ENCODE measurements around the gene TPM3. TPM values are rescaled to one million over a fixed set of nuclear protein-coding genes. Genes with fewer than 3 reads are reported as not detected.

TPM3 gene
- total RNA-seq, 2 experiments from 2014 or later: 235 to 420 TPM

DNA sequence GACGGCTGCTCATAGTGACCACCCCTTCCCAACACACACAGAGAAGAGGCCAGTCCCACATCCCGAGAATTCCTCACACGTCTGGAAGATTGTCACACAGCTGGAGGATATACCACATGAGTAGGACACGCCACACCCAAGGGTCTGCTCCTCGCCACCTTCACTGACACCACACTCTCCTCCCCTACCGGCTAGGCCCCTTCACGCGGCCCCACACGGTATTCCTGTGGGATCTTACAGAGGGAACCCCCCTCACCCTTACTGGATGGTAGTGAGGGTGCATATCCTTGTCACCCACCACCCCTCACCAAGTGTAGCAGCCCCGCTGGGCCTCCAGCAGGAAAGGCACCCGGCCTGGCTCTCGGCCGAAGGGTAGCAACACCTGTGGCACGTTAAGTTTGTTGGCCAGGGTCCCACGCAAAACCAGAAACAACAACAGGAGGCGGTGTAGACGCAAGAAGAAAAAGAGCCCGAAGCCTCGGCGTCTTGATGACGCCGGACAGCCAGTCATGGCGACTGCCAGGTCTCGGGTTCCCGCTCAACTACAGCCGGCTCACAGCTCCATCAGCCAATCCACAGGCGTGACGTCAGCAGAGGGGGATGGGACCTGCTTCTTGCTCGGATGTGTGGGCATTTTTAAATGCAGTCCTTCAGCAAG lies 37.2 kb downstream of the TPM3 start, which contains the start of gene NUP210L:
Gene NUP210L, minus strand, starts transcription at position 540 of the 658 bp plus-strand sequence.
- no peak for TF ChIP-seq EZH2phosphoT487 (IDR thresholded peaks at IDR 0.05; ENCODE audit: borderline replicate concordance, low read depth, low read length)
- TF ChIP-seq, protein P1, sequence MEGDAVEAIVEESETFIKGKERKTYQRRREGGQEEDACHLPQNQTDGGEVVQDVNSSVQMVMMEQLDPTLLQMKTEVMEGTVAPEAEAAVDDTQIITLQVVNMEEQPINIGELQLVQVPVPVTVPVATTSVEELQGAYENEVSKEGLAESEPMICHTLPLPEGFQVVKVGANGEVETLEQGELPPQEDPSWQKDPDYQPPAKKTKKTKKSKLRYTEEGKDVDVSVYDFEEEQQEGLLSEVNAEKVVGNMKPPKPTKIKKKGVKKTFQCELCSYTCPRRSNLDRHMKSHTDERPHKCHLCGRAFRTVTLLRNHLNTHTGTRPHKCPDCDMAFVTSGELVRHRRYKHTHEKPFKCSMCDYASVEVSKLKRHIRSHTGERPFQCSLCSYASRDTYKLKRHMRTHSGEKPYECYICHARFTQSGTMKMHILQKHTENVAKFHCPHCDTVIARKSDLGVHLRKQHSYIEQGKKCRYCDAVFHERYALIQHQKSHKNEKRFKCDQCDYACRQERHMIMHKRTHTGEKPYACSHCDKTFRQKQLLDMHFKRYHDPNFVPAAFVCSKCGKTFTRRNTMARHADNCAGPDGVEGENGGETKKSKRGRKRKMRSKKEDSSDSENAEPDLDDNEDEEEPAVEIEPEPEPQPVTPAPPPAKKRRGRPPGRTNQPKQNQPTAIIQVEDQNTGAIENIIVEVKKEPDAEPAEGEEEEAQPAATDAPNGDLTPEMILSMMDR (conservative IDR thresholded peaks at IDR 0.05; ENCODE audit: low read length): no peak
- peaks cover 54% of the 10 kb centered on the region for H3K36me3 ChIP-seq (ENCODE audit: insufficient read depth, low read length)
- intact Hi-C loops (cut with micrococcal nuclease; ENCODE audit: unreplicated experiment): no loop called here
- no peaks in the 10 kb centered on the region for H3K9me2 ChIP-seq (ENCODE audit: insufficient read depth, low read length)
- H3K9me3 ChIP-seq (ENCODE audit: low read length): peaks cover 4% of the 10 kb centered on the region; the same call in 1 of the 2 replicates
- ChIA-PET CTCF (ENCODE audit: unreplicated experiment) (interaction anchor here (0.6 kb wide), 1 partner anchor 22 kb away, joined by 3 read pairs; no protein-coding TSS in a partner anchor), POLR2A (interaction anchor here (0.5 kb wide), 1 partner anchor 130 kb away, joined by 5 read pairs; no protein-coding TSS in a partner anchor)
- H2AFZ ChIP-seq (ENCODE audit: low read length): no peak within 1 kb of the TSS
- no TSS peak for BruUV-seq (replicated peaks)
- H3K4me1 ChIP-seq (ENCODE audit: insufficient read depth, low read length, poor library complexity, severe bottlenecking): peaks cover 24% of the 10 kb centered on the region
- DNase-seq (ENCODE audit: low spot score): no peak
- H3K79me2 ChIP-seq (ENCODE audit: insufficient read depth, low read depth, low read length): no peaks in the 10 kb centered on the region
- no peak within 1 kb of the TSS for H3K4me3 ChIP-seq (ENCODE audit: low read depth, low read length, poor library complexity, severe bottlenecking)
- no peak within 1 kb of the TSS for H3K4me2 ChIP-seq (ENCODE audit: low read length)
- no peak within 1 kb of the TSS for H3K27ac ChIP-seq (ENCODE audit: low read depth, low read length, poor library complexity, severe bottlenecking)
- H4K20me1 ChIP-seq (ENCODE audit: insufficient read depth, low read length): no peaks in the 10 kb centered on the region

DNA sequence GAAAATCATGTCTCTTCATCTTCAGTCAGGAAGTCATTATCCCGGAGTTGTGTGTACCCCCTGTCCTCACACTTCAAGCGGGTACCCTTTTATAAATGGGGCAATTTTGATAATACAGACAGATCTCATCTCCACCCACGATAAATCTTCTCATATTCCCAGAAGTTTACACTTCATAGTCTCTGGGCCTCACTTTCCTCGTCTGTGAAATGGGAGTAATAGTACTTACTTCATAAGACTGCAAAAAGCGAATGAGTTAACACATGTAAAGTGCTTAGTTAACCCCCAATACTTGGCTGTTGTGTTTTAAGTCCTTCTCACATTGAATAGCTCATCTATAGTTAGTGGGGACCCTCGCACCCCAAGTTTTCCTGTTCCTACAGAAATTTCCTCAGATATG lies 37.8 kb downstream of the TPM3 start:
- Histone ChIP-seq H3K79me2 (ENCODE audit: insufficient read depth, low read depth, low read length) (no peaks in the 10 kb centered on the region), H3K27ac (ENCODE audit: low read depth, low read length, poor library complexity, severe bottlenecking) (no peak overlapping the region), H3K9me3 (ENCODE audit: low read length) (no peaks in the 10 kb centered on the region), H2AFZ (ENCODE audit: low read length) (no peak overlapping the region), H4K20me1 (ENCODE audit: insufficient read depth, low read length) (no peaks in the 10 kb centered on the region), H3K4me3 (ENCODE audit: low read depth, low read length, poor library complexity, severe bottlenecking) (no peak overlapping the region), H3K36me3 (ENCODE audit: insufficient read depth, low read length) (peaks cover 48% of the 10 kb centered on the region), H3K4me1 (ENCODE audit: insufficient read depth, low read length, poor library complexity, severe bottlenecking) (peaks cover 18% of the 10 kb centered on the region), H3K4me2 (ENCODE audit: low read length) (no peak overlapping the region), H3K9me2 (ENCODE audit: insufficient read depth, low read length) (no peaks in the 10 kb centered on the region)
- no peak for TF ChIP-seq EZH2phosphoT487 (IDR thresholded peaks at IDR 0.05; ENCODE audit: borderline replicate concordance, low read depth, low read length)
- TF ChIP-seq, protein P1 (conservative IDR thresholded peaks at IDR 0.05; ENCODE audit: low read length): no peak
- intact Hi-C loops (cut with micrococcal nuclease; ENCODE audit: unreplicated experiment): no loop called here
- no peak for DNase-seq (ENCODE audit: low spot score)
- POLR2A ChIA-PET: no interaction called here
- no TSS peak for BruUV-seq (replicated peaks)
- CTCF ChIA-PET (ENCODE audit: unreplicated experiment): interaction anchor here (0.5 kb wide), 1 partner anchor 144 kb away, joined by 5 read pairs; no protein-coding TSS in a partner anchor

DNA sequence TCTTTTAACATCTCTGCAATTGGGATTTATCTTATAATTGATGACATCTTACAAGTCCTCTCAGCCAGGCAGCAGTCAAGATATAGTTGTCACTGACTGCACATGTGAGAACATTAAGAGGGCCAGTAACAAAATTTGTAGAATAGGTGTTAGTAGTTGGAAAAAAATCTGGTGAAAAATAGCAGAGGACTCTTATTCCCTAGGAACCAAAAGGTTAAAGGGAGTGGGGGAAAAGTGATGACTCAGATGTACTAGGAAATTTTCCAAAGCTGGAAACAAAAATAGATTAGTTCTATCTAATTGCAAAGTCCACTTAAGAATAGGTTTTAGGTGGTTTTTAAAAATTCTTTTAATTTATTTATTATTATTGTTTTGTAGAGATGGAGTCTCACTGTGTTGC lies 40.6 kb downstream of the TPM3 start:
- H3K9me3 ChIP-seq (ENCODE audit: low read length): no peaks in the 10 kb centered on the region
- H3K36me3 ChIP-seq (ENCODE audit: insufficient read depth, low read length): peaks cover 21% of the 10 kb centered on the region
- BruUV-seq (replicated peaks): no TSS peak
- no peaks in the 10 kb centered on the region for H3K79me2 ChIP-seq (ENCODE audit: insufficient read depth, low read depth, low read length)
- H3K4me3 ChIP-seq (ENCODE audit: low read depth, low read length, poor library complexity, severe bottlenecking): no peak overlapping the region
- no peak overlapping the region for H3K27ac ChIP-seq (ENCODE audit: low read depth, low read length, poor library complexity, severe bottlenecking)
- no peak overlapping the region for H3K4me2 ChIP-seq (ENCODE audit: low read length)
- TF ChIP-seq, protein P1 (conservative IDR thresholded peaks at IDR 0.05; ENCODE audit: low read length): no peak
- TF ChIP-seq EZH2phosphoT487 (IDR thresholded peaks at IDR 0.05; ENCODE audit: borderline replicate concordance, low read depth, low read length): no peak
- intact Hi-C loops (cut with micrococcal nuclease; ENCODE audit: unreplicated experiment): no loop called here
- no peaks in the 10 kb centered on the region for H3K9me2 ChIP-seq (ENCODE audit: insufficient read depth, low read length)
- H4K20me1 ChIP-seq (ENCODE audit: insufficient read depth, low read length): no peaks in the 10 kb centered on the region
- H2AFZ ChIP-seq (ENCODE audit: low read length): no peak overlapping the region
- no peaks in the 10 kb centered on the region for H3K4me1 ChIP-seq (ENCODE audit: insufficient read depth, low read length, poor library complexity, severe bottlenecking)
- no peak for DNase-seq (ENCODE audit: low spot score)
- CTCF ChIA-PET (ENCODE audit: unreplicated experiment): interaction anchor here (0.5 kb wide), 1 partner anchor 134 kb away, joined by 3 read pairs; no protein-coding TSS in a partner anchor
- POLR2A ChIA-PET: no interaction called here

All from OCI-LY7 (cell line).